HCT116 (cell line): ENCODE data around the gene HIVEP3. TPM values are rescaled to one million over a fixed set of nuclear protein-coding genes. Genes with fewer than 3 reads are reported as not detected.

ENCODE experiments used
- ATAC-seq: fragments of 200-7000 bp; cut with Tn5 transposase; 2 replicates; pipeline ENCODE4 v1.9.1; 2020; ENCODE audit warnings: mild to moderate bottlenecking, moderate library complexity
- BruUV-seq: library from RNA; stranded (reverse); fragments of 400-500 nt; replicated peaks from 2 replicates; lab custom pipeline; 2021; lab: Mats Ljungman, UMichigan
- CTCF ChIA-PET: fragments of 300-600 bp; sonication (Branson Sonifier 250); formaldehyde crosslinking; loops from one replicate; lab custom pipeline; 2021; ENCODE audit warnings: antibody characterized with exemption; lab: Charles Lee
- POLR2A ChIA-PET: fragments of 300-600, 350-600 bp; sonication (Branson Sonifier 250); formaldehyde crosslinking; loops from one replicate; lab custom pipeline; 2021; ENCODE audit warnings: antibody characterized with exemption; lab: Charles Lee
- RAD21 ChIA-PET, 2 experiments: fragments of 300-600 bp; sonication (Branson Sonifier 250); formaldehyde crosslinking; loops; one replicate each; lab custom pipeline; 2023; ENCODE audit warnings: low total read pairs in 2 of 2; ENCODE audit not compliant: uncharacterized antibody in 2 of 2, unreplicated experiment in 2 of 2, low non-redundant PET in 1 of 2; lab: Charles Lee
- DNase-seq: peaks from one replicate; pipeline ENCODE4 v3.0.0-alpha.2; 2010; ENCODE audit warnings: low read depth, low spot score
- H2AFZ ChIP-seq: fragments of 200-600 bp; shearing (Covaris generic), sonication (generic); 2 replicates; pipeline ENCODE4 v1.6.1; 2017; ENCODE audit warnings: low read depth, mixed run types, mixed read lengths, antibody characterized with exemption, low read length; ENCODE audit not compliant: poor library complexity, severe bottlenecking
- H3K27ac ChIP-seq: 2 replicates; pipeline ENCODE4 v1.5.1; 2012; ENCODE audit warnings: low read depth, low read length
- H3K27me3 ChIP-seq: fragments of 200-600 bp; sonication (generic); 2 replicates; pipeline ENCODE4 v1.6.1; 2016; ENCODE audit warnings: mixed run types, low read length, mixed read lengths; ENCODE audit not compliant: insufficient read depth
- H3K36me3 ChIP-seq, 2 experiments: fragments of 200-500 bp in 1 of 2; fragments of 200-600 bp in 1 of 2; sonication (Bioruptor generic) in 1 of 2; sonication (generic) in 1 of 2; 2 replicates each; pipeline versions ENCODE4 v1.5.1 to v1.6.1; 2014 to 2016; ENCODE audit warnings: low read length in 2 of 2, inconsistent platforms in 1 of 2, mixed read lengths in 1 of 2, mixed run types in 1 of 2; ENCODE audit not compliant: insufficient read depth in 2 of 2, control insufficient read depth in 1 of 2
- H3K4me1 ChIP-seq, 2 experiments: fragments of 200-600 bp in 1 of 2; sonication (generic) in 1 of 2; 2 replicates each; pipeline versions ENCODE4 v1.5.1 to v1.6.1; 2012 to 2017; ENCODE audit warnings: low read length in 2 of 2, inconsistent platforms in 1 of 2, mild to moderate bottlenecking in 1 of 2, mixed read lengths in 1 of 2, mixed run types in 1 of 2, moderate library complexity in 1 of 2; ENCODE audit not compliant: insufficient read depth in 2 of 2, control insufficient read depth in 1 of 2
- H3K4me2 ChIP-seq: fragments of 200-600 bp; sonication (generic); 2 replicates; pipeline ENCODE4 v1.6.1; 2017; ENCODE audit warnings: mixed run types, low read length, mixed read lengths
- H3K4me3 ChIP-seq, 2 experiments: fragments of 200-600 bp in 1 of 2; sonication (generic) in 1 of 2; replicated peaks in 1 of 2; 2 replicates each; pipeline ENCODE4 v1.5.1; 2011 to 2016; ENCODE audit warnings: low read length in 2 of 2, control low read depth in 1 of 2, low read depth in 1 of 2, mild to moderate bottlenecking in 1 of 2, mixed read lengths in 1 of 2, mixed run types in 1 of 2
- H3K79me2 ChIP-seq: fragments of 200-600 bp; sonication (generic); 2 replicates; pipeline ENCODE4 v1.6.1; 2017; ENCODE audit warnings: mild to moderate bottlenecking, mixed run types, low read length, moderate library complexity, mixed read lengths; ENCODE audit not compliant: insufficient read depth
- H3K9ac ChIP-seq: fragments of 200-600 bp; sonication (generic); 2 replicates; pipeline ENCODE4 v1.6.1; 2016; ENCODE audit warnings: low read length, mixed read lengths
- H3K9me2 ChIP-seq: fragments of 200-600 bp; sonication (generic), shearing (Covaris generic); 2 replicates; pipeline ENCODE4 v1.6.1; 2017; ENCODE audit warnings: mixed run types, mild to moderate bottlenecking, moderate library complexity; ENCODE audit not compliant: insufficient read depth
- H3K9me3 ChIP-seq, 2 experiments: fragments of 200-500 bp in 1 of 2; fragments of 200-600 bp in 1 of 2; sonication (Bioruptor generic) in 1 of 2; sonication (generic) in 1 of 2; 2 replicates each; pipeline ENCODE4 v1.6.1; 2014 to 2017; ENCODE audit warnings: low read length in 2 of 2, mixed read lengths in 2 of 2, inconsistent platforms in 1 of 2, low read depth in 1 of 2, mild to moderate bottlenecking in 1 of 2, mixed run types in 1 of 2, moderate library complexity in 1 of 2; ENCODE audit not compliant: control insufficient read depth in 1 of 2, insufficient read depth in 1 of 2
- H4K20me1 ChIP-seq: fragments of 200-600 bp; sonication (generic), shearing (Covaris generic); 2 replicates; pipeline ENCODE4 v1.6.1; 2017; ENCODE audit warnings: mixed run types, mild to moderate bottlenecking, moderate library complexity; ENCODE audit not compliant: insufficient read depth
- ATF3 ChIP-seq: IDR thresholded peaks from 2 replicates; pipeline ENCODE4 v1.6.1; 2012
- CBX3 ChIP-seq: IDR thresholded peaks from 2 replicates; pipeline ENCODE4 v1.6.1; 2012; ENCODE audit warnings: low read depth
- CTCF ChIP-seq, 3 experiments: fragments of 200-600 bp in 1 of 3; sonication (generic) in 1 of 3; IDR thresholded peaks in 2 of 3; conservative IDR thresholded peaks in 1 of 3; 2 replicates each; pipeline ENCODE4 v1.5.1; 2012 to 2017; ENCODE audit warnings: low read depth in 2 of 3, low read length in 2 of 3, antibody characterized with exemption in 1 of 3, borderline replicate concordance in 1 of 3, control low read depth in 1 of 3, mild to moderate bottlenecking in 1 of 3, mixed read lengths in 1 of 3, mixed run types in 1 of 3, moderate library complexity in 1 of 3; ENCODE audit not compliant: insufficient read depth in 1 of 3
- ELF1 ChIP-seq: IDR thresholded peaks from 2 replicates; pipeline ENCODE4 v1.6.1; 2012; ENCODE audit warnings: low read depth, borderline replicate concordance
- EZH2 ChIP-seq: fragments of 200-600 bp; sonication (generic); IDR thresholded peaks from 2 replicates; pipeline ENCODE4 v1.6.1; 2017; ENCODE audit warnings: antibody characterized with exemption, mixed run types
- EZH2phosphoT487 ChIP-seq: fragments of 200-600 bp; IDR thresholded peaks from 2 replicates; pipeline ENCODE4 v1.6.1; 2018; ENCODE audit warnings: antibody characterized with exemption, borderline replicate concordance
- FOSL1 ChIP-seq: IDR thresholded peaks from 2 replicates; pipeline ENCODE4 v1.6.1; 2012; ENCODE audit warnings: low read depth
- MAX ChIP-seq: IDR thresholded peaks from 2 replicates; pipeline ENCODE4 v1.6.1; 2012
- POLR2AphosphoS5 ChIP-seq: IDR thresholded peaks from 2 replicates; pipeline ENCODE4 v1.6.1; 2011; ENCODE audit warnings: mild to moderate bottlenecking, low read depth, low read length, moderate library complexity
- REST ChIP-seq: IDR thresholded peaks from 2 replicates; pipeline ENCODE4 v1.6.1; 2012; ENCODE audit warnings: low read depth
- SIN3A ChIP-seq: IDR thresholded peaks from 2 replicates; pipeline ENCODE4 v1.6.1; 2012; ENCODE audit warnings: low read depth
- SP1 ChIP-seq: IDR thresholded peaks from 2 replicates; pipeline ENCODE4 v1.6.1; 2012; ENCODE audit warnings: low read depth
- SRF ChIP-seq: IDR thresholded peaks from 2 replicates; pipeline ENCODE4 v1.6.1; 2012; ENCODE audit warnings: low read depth
- YY1 ChIP-seq: IDR thresholded peaks from 2 replicates; pipeline ENCODE4 v1.6.1; 2011; ENCODE audit warnings: low read length, low read depth, moderate library complexity, mild to moderate bottlenecking; ENCODE audit not compliant: insufficient replicate concordance; ENCODE audit errors: extremely low read depth
- ZBTB33 ChIP-seq: IDR thresholded peaks from 2 replicates; pipeline ENCODE4 v1.6.1; 2011; ENCODE audit warnings: mild to moderate bottlenecking, low read length, moderate library complexity; ENCODE audit not compliant: insufficient replicate concordance; ENCODE audit errors: extremely low read depth
- ZFX ChIP-seq: fragments of 450-650 bp; IDR thresholded peaks from 2 replicates; pipeline ENCODE4 v1.6.1; 2017
- ZNF274 ChIP-seq: fragments of 200-500 bp; sonication (Bioruptor generic); IDR thresholded peaks from 2 replicates; pipeline ENCODE4 v1.6.1; 2014; ENCODE audit warnings: mild to moderate bottlenecking, low read depth, low read length, inconsistent platforms
- intact Hi-C: fragments of 100-400 bp; cut with micrococcal nuclease; formaldehyde crosslinking; loops from 2 replicates; pipeline ENCODE4 v1.10.0; 2022
- total RNA-seq: library from RNA; stranded (reverse); gene quantifications from one replicate; pipeline ENCODE4 v1.2.1, GENCODE V29; 2021; ENCODE audit not compliant: unreplicated experiment

Gene HIVEP3
- total RNA-seq, 1 experiment from 2014 or later = 7.1 TPM

GRCh38 chr1:41524676-41525675 is 393.7 kb downstream of the HIVEP3 start:
- H3K9me3 ChIP-seq = no peaks in the 10 kb centered on the region
- ATAC-seq (no peak), DNase-seq (no peak)
- H3K27ac ChIP-seq = no peak overlapping the region
- ChIA-PET POLR2A (no interaction called here), CTCF (interaction anchor here (1.2 kb wide), 1 partner anchor 9 kb away, joined by 3 read pairs; no protein-coding TSS in a partner anchor), RAD21 (no interaction called here)
- no peaks in the 10 kb centered on the region for H4K20me1 ChIP-seq
- H3K79me2 ChIP-seq = no peaks in the 10 kb centered on the region
- intact Hi-C loops = no loop called here
- no peak overlapping the region for H3K4me2 ChIP-seq
- H3K27me3 ChIP-seq = no peaks in the 10 kb centered on the region
- no peak overlapping the region for H2AFZ ChIP-seq
- H3K4me3 ChIP-seq = no peak overlapping the region
- no peaks in the 10 kb centered on the region for H3K4me1 ChIP-seq
- no peak overlapping the region for H3K9ac ChIP-seq
- no peaks in the 10 kb centered on the region for H3K36me3 ChIP-seq
- H3K9me2 ChIP-seq = no peaks in the 10 kb centered on the region
- BruUV-seq = no TSS peak
- TF ChIP-seq ZFX (no peak), ZNF274 (no peak), CTCF (IDR thresholded peaks at IDR 0.05 in 2 of 3, conservative IDR thresholded peaks at IDR 0.05 in 1 of 3; ENCODE audit: borderline replicate concordance in 1 of 3, insufficient read depth in 1 of 3, low read depth in 2 of 3, low read length in 2 of 3) (no peak), SIN3A (no peak), FOSL1 (no peak), SRF (no peak), YY1 (no peak), ATF3 (no peak), SP1 (no peak), EZH2 (no peak), POLR2AphosphoS5 (no peak), CBX3 (no peak), REST (no peak), ELF1 (no peak), ZBTB33 (no peak), MAX (no peak), EZH2phosphoT487 (no peak)
